Heart right ventricle (tissue), 16 donors: Measurements from ENCODE around the gene CASP2. TPM values are rescaled to one million over a fixed set of nuclear protein-coding genes. Genes with fewer than 3 reads are reported as not detected.
A peak's percentile ranks its signal among the peaks of the same experiment; 100 is the strongest.

Experiments
- ATAC-seq, 8 donors: fragments of 200-7000 bp; cut with Tn5 transposase; one replicate each; pipeline ENCODE4 v1.9.1; 2020; ENCODE audit warnings: mild to moderate bottlenecking in 8 of 8, moderate library complexity in 8 of 8, moderate number of reproducible peaks in 1 of 8
- DNase-seq, 2 donors: peaks; one replicate each; pipeline ENCODE4 v3.0.0-alpha.2; 2020
- H3K27ac ChIP-seq, 10 donors: fragments of 200-600 bp; sonication (generic) in 2 of 10; one replicate each; pipeline versions ENCODE4 v1.5.0 to v1.8.0; 2020 to 2022; ENCODE audit warnings: mild to moderate bottlenecking in 3 of 10
- H3K27me3 ChIP-seq, 7 donors: fragments of 200-600 bp; one replicate each; pipeline ENCODE4 v1.8.0; 2021 to 2022; ENCODE audit warnings: mild to moderate bottlenecking in 2 of 7
- H3K36me3 ChIP-seq, 9 donors: fragments of 200-600 bp; sonication (generic) in 1 of 9; one replicate each; pipeline versions ENCODE4 v1.5.0 to v1.8.0; 2020 to 2022; ENCODE audit warnings: mild to moderate bottlenecking in 2 of 9
- H3K4me1 ChIP-seq, 9 donors: fragments of 200-600 bp; sonication (generic) in 1 of 9; one replicate each; pipeline versions ENCODE4 v1.5.0 to v1.8.0; 2020 to 2022; ENCODE audit warnings: mild to moderate bottlenecking in 4 of 9
- H3K4me3 ChIP-seq, 10 donors: fragments of 200-600 bp; sonication (generic) in 2 of 10; one replicate each; pipeline versions ENCODE4 v1.5.0 to v1.8.0; 2020 to 2022; ENCODE audit warnings: mild to moderate bottlenecking in 7 of 10, moderate library complexity in 2 of 10
- H3K9me3 ChIP-seq, 11 donors: fragments of 200-600 bp in 10 of 11; sonication (generic) in 2 of 11; one replicate each; pipeline versions ENCODE4 v1.5.0 to v1.8.0; 2013 to 2022; ENCODE audit warnings: mild to moderate bottlenecking in 2 of 11, control low read depth in 1 of 11, moderate library complexity in 1 of 11
- CTCF ChIP-seq, 9 donors: fragments of 200-600 bp; sonication (generic) in 2 of 9; IDR thresholded peaks; one replicate each; pipeline versions ENCODE4 v1.5.0 to v1.8.0; 2021 to 2022; ENCODE audit warnings: antibody characterized with exemption in 9 of 9, mild to moderate bottlenecking in 5 of 9, moderate library complexity in 1 of 9
- WGBS, 2 donors: extraction: QIAGEN DNeasy Blood & Tissue Kit; methylation state at CpG; one replicate each; pipeline ENCODE4 v1.1.7; 2013; ENCODE audit warnings: inconsistent platforms in 1 of 2; 5-methylcytosine and 5-hydroxymethylcytosine counted together
- intact Hi-C, 10 donors: fragments of 100-400 bp; cut with DNase I; formaldehyde crosslinking; loops; one replicate each; pipeline versions ENCODE4 v1.11.1 to v1.14.2; 2022
- polyA plus RNA-seq, 2 donors: library from polyadenylated mRNA; stranded (reverse); fragments of 200-250 nt; gene quantifications; one replicate each; pipeline ENCODE4 v1.2.3, GENCODE V29; 2013
- total RNA-seq, 10 donors: library from RNA; stranded (reverse); fragmentation: NEBNext Ultra II Directional in 3 of 10; extraction: Animal tissue kit (Norgen Biotek cat#: 25700) in 3 of 10; gene quantifications; one replicate each; pipeline versions ENCODE4 v1.2.1 to v1.2.4, GENCODE V29; 2021 to 2023
- donor health status: Arrhythmogenic right ventricular cardiomyopathy.
- donor health status: ischemic (EF 13 %, LVEDD 7.1; RV severe dilation, severe dysfunction).
- donor health status: healthy with polysubstance abuse.
- donor health status: DM: no; HTN: yes; CAD: no.
- donor health status: DM: no; HTN: no; CAD: no.
- donor health status: ischemic (EF 25% LVEDD 6.9; RV normal size, moderate dysfunction).
- donor health status: ischemic (EF 25% LVEDD 5.7; RV mildly dilated, moderate dysfunction).
- donor health status: healthy.
- donor health status: DM: yes; HTN: yes; CAD: no.
- donor health status: Ischemic cardiomyopathy.
- donor health status: ischemic (EF 35%, LVEDD 5.7; RV mildly dilated, moderate dysfunction).
- donor health status: nonischemic (EF 11% LVEDD 7.7; RV severe dilation, severe dysfunction).
- donor health status: DM: yes; HTN: yes; CAD: no.
- donor health status: PGD.
- donor health status: ischemic (EF 29% LVEDD 5.4; RV normal size, mild dysfunction).
- donor health status: nonischemic (EF 23%, LVEDD 6.1; RV moderate dilation, normal function).

Gene CASP2
- total and polyA plus RNA-seq, 12 donors: 4.4 to 13.9 (median 9.4) TPM

DNA sequence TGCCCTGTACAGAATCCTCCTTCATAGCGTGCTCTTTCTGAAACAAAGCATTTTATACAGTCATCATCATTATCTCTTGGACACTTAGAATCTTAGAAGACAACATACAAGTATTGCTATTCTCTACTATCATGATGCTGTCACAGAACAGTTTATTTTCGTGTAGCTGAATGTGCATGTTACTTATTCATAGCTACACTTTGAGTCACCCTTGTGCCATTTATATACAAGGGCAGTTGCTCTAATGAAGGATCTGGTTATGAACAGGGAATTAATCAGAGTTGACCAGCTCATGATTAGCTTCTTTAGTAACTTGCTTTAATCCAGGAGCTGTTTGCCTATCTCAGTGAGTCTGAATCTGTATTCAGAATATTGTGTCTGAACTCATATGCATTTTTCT lies 11.2 kb downstream of the CASP2 start:
- Histone ChIP-seq H3K36me3 (peaks cover 0 to 100% (median 62%) of the 10 kb centered on the region in 9 donors), H3K9me3 (no peaks in the 10 kb centered on the region), H3K27me3 (no peaks in the 10 kb centered on the region), H3K4me1 (peaks cover 0 to 53% (median 25%) of the 10 kb centered on the region in 9 donors), H3K27ac (peak overlapping the region in 7 of 10 donors; percentile 6 to 45 (median 38)), H3K4me3 (no peak overlapping the region)
- DNase-seq (no peak), ATAC-seq (peak in 5 of 8 donors; percentile 65 to 86 (median 81))
- intact Hi-C loops: loop anchor here in 1 of 10 donors (5.0 kb wide), 1 partner anchor 37 kb away; the partner anchor contains the start of gene GSTK1
- WGBS, 2 donors: 62 to 69% methylated on average over 2 of the region's 2 CpGs
- no peak for TF ChIP-seq CTCF (IDR thresholded peaks at IDR 0.05)

GRCh38 chr7:143299840-143300239 lies 11.7 kb downstream of the CASP2 start:
- TF ChIP-seq CTCF (IDR thresholded peaks at IDR 0.05): peak; percentile 13 to 66 (median 56)
- peaks cover 0 to 100% (median 62%) of the 10 kb centered on the region in 9 donors for H3K36me3 ChIP-seq
- intact Hi-C loops: loop anchor here in 7 of 10 donors (5.0 to 10.0 kb wide), 3 partner anchors 38 to 115 kb away; partner anchors contain the start of gene GSTK1 (in 5 of the 7)
- no peaks in the 10 kb centered on the region for H3K9me3 ChIP-seq
- H3K4me1 ChIP-seq: peaks cover 0 to 52% (median 25%) of the 10 kb centered on the region in 9 donors
- ATAC-seq (peak in 6 of 8 donors; percentile 42 to 73 (median 64)), DNase-seq (peak in 1 of 2 donors; percentile 24)
- WGBS, 2 donors: 69 to 73% methylated on average over 8 of the region's 8 CpGs
- no peaks in the 10 kb centered on the region for H3K27me3 ChIP-seq
- peak overlapping the region in 8 of 10 donors; percentile 6 to 54 (median 39) for H3K27ac ChIP-seq
- H3K4me3 ChIP-seq: no peak overlapping the region

GRCh38 chr7:143300959-143301935 lies 13.1 kb downstream of the CASP2 start:
- intact Hi-C loops: loop anchor here in 6 of 10 donors (5.0 to 10.0 kb wide), 3 partner anchors 39 to 114 kb away; partner anchors contain the start of gene GSTK1 (in 4 of the 6)
- no peak for TF ChIP-seq CTCF (IDR thresholded peaks at IDR 0.05)
- H3K9me3 ChIP-seq: no peaks in the 10 kb centered on the region
- WGBS, 2 donors: 75 to 81% methylated on average over 8 of the region's 8 CpGs
- H3K27ac ChIP-seq: peak overlapping the region in 1 of 10 donors; percentile 54
- DNase-seq (no peak), ATAC-seq (peak in 2 of 8 donors; percentile 27 to 50)
- H3K4me3 ChIP-seq: no peak overlapping the region
- H3K36me3 ChIP-seq: peaks cover 0 to 100% (median 58%) of the 10 kb centered on the region in 9 donors
- no peaks in the 10 kb centered on the region for H3K27me3 ChIP-seq
- peaks cover 0 to 52% (median 19%) of the 10 kb centered on the region in 9 donors for H3K4me1 ChIP-seq

- peaks cover 0 to 100% (median 65%) of the 10 kb centered on the region in 9 donors for H3K36me3 ChIP-seq
- H3K4me1 ChIP-seq: peaks cover 0 to 45% (median 9%) of the 10 kb centered on the region in 9 donors
- TF ChIP-seq CTCF (IDR thresholded peaks at IDR 0.05): no peak
- no peak overlapping the region for H3K27ac ChIP-seq
- no peaks in the 10 kb centered on the region for H3K27me3 ChIP-seq
- H3K9me3 ChIP-seq: no peaks in the 10 kb centered on the region
- 95% methylated on average over 10 of the region's 10 CpGs for WGBS, 2 donors
- intact Hi-C loops: loop anchor here in 8 of 10 donors (2.0 to 10.0 kb wide), 5 partner anchors 41 to 111 kb away; partner anchors contain the start of gene GSTK1 (in 4 of the 8)
- no peak for DNase-seq
- no peak overlapping the region for H3K4me3 ChIP-seq
- no peak for ATAC-seq
These were observed 15.6 kb downstream of the CASP2 start for GRCh38 chr7:143303733-143304132.
